Skeletal muscle satellite cell (primary cell): ENCODE data around the gene CCDC85C.

Source experiments
- H3K27me3 ChIP-seq: 2 replicates; pipeline ENCODE4 v1.7.0; 2013; ENCODE audit warnings: low read length; ENCODE audit not compliant: control insufficient read depth, insufficient read depth
- H3K36me3 ChIP-seq: 2 replicates; pipeline ENCODE4 v1.7.0; 2013; ENCODE audit warnings: mild to moderate bottlenecking, control low read depth, low read length; ENCODE audit not compliant: insufficient read depth
- H3K4me1 ChIP-seq: 2 replicates; pipeline ENCODE4 v1.7.0; 2013; ENCODE audit warnings: low read length; ENCODE audit not compliant: control insufficient read depth, insufficient read depth
- H3K4me2 ChIP-seq: 2 replicates; pipeline ENCODE4 v1.7.0; 2013; ENCODE audit warnings: mild to moderate bottlenecking, low read length
- H3K4me3 ChIP-seq: 2 replicates; pipeline ENCODE4 v1.7.0; 2013; ENCODE audit warnings: low read length
- H3K9ac ChIP-seq: 2 replicates; pipeline ENCODE4 v1.7.0; 2013; ENCODE audit warnings: mild to moderate bottlenecking, low read depth, low read length, moderate library complexity
- H3K9me3 ChIP-seq: replicated peaks from 2 replicates; pipeline ENCODE4 v1.7.0; 2013; ENCODE audit warnings: mild to moderate bottlenecking, control low read depth, low read length

The CCDC85C gene

GRCh38 chr14:99627510-99628381, 23.7 kb upstream of the CCDC85C start:
- peaks cover 8% of the 10 kb centered on the region for H3K4me1 ChIP-seq
- no peak overlapping the region for H3K4me3 ChIP-seq
- H3K36me3 ChIP-seq, result no peaks in the 10 kb centered on the region
- H3K9me3 ChIP-seq, result no peaks in the 10 kb centered on the region
- H3K27me3 ChIP-seq, result peaks cover 20% of the 10 kb centered on the region
- no peak overlapping the region for H3K4me2 ChIP-seq
- H3K9ac ChIP-seq, result no peak overlapping the region

- H3K27me3 ChIP-seq, result peaks cover 16% of the 10 kb centered on the region
- no peak overlapping the region for H3K4me3 ChIP-seq
- H3K36me3 ChIP-seq, result no peaks in the 10 kb centered on the region
- H3K9ac ChIP-seq, result no peak overlapping the region
- H3K9me3 ChIP-seq, result no peaks in the 10 kb centered on the region
- peaks cover 11% of the 10 kb centered on the region for H3K4me1 ChIP-seq
- H3K4me2 ChIP-seq, result no peak overlapping the region
Observed at GRCh38 chr14:99627100-99627499, 23.1 kb upstream of the CCDC85C start.

GRCh38 chr14:99626041-99626648, 22.1 kb upstream of the CCDC85C start:
- no peak overlapping the region for H3K4me2 ChIP-seq
- H3K27me3 ChIP-seq, result peaks cover 12% of the 10 kb centered on the region
- no peak overlapping the region for H3K9ac ChIP-seq
- H3K9me3 ChIP-seq, result no peaks in the 10 kb centered on the region
- no peaks in the 10 kb centered on the region for H3K36me3 ChIP-seq
- peaks cover 11% of the 10 kb centered on the region for H3K4me1 ChIP-seq
- no peak overlapping the region for H3K4me3 ChIP-seq

DNA sequence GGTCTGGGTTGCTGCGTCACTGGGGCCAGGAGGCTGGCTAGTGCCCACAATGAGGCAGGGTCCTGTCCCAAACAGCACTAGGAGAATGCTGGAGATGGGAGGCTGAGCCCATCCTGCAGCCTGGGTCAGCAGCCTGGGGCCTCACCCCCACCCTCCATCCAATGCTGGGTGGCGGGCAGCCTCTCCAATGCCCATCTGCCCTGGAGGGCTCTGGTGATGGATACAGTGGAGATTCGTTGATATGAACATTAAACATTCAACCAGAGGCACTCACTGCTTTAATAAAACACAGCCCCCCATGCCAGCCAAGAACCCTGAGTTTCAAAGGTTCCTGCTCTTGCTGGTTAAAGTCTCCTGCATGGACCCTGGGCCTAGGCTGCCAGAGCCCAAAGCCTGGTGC, 21.5 kb upstream of the CCDC85C start:
- Histone ChIP-seq H3K9me3 (no peaks in the 10 kb centered on the region), H3K9ac (no peak overlapping the region), H3K36me3 (no peaks in the 10 kb centered on the region), H3K4me1 (peaks cover 11% of the 10 kb centered on the region), H3K4me3 (no peak overlapping the region), H3K27me3 (peaks cover 9% of the 10 kb centered on the region), H3K4me2 (no peak overlapping the region)

- H3K4me2 ChIP-seq, result no peak overlapping the region
- H3K4me3 ChIP-seq, result no peak overlapping the region
- H3K4me1 ChIP-seq, result peaks cover 11% of the 10 kb centered on the region
- H3K27me3 ChIP-seq, result peaks cover 6% of the 10 kb centered on the region
- H3K36me3 ChIP-seq, result no peaks in the 10 kb centered on the region
- no peaks in the 10 kb centered on the region for H3K9me3 ChIP-seq
- no peak overlapping the region for H3K9ac ChIP-seq
Observed at GRCh38 chr14:99624971-99625370, 21.0 kb upstream of the CCDC85C start.

GRCh38 chr14:99624024-99624423, 20.0 kb upstream of the CCDC85C start:
- H3K27me3 ChIP-seq, result peaks cover 6% of the 10 kb centered on the region
- H3K9ac ChIP-seq, result no peak overlapping the region
- H3K4me1 ChIP-seq, result peaks cover 11% of the 10 kb centered on the region
- H3K4me2 ChIP-seq, result no peak overlapping the region
- H3K4me3 ChIP-seq, result no peak overlapping the region
- H3K9me3 ChIP-seq, result no peaks in the 10 kb centered on the region
- no peaks in the 10 kb centered on the region for H3K36me3 ChIP-seq

GRCh38 chr14:99621948-99622347, 17.9 kb upstream of the CCDC85C start:
- H3K9me3 ChIP-seq, result no peaks in the 10 kb centered on the region
- peaks cover 11% of the 10 kb centered on the region for H3K4me1 ChIP-seq
- H3K4me3 ChIP-seq, result no peak overlapping the region
- H3K27me3 ChIP-seq, result peaks cover 13% of the 10 kb centered on the region
- no peak overlapping the region for H3K4me2 ChIP-seq
- no peak overlapping the region for H3K9ac ChIP-seq
- H3K36me3 ChIP-seq, result no peaks in the 10 kb centered on the region

DNA sequence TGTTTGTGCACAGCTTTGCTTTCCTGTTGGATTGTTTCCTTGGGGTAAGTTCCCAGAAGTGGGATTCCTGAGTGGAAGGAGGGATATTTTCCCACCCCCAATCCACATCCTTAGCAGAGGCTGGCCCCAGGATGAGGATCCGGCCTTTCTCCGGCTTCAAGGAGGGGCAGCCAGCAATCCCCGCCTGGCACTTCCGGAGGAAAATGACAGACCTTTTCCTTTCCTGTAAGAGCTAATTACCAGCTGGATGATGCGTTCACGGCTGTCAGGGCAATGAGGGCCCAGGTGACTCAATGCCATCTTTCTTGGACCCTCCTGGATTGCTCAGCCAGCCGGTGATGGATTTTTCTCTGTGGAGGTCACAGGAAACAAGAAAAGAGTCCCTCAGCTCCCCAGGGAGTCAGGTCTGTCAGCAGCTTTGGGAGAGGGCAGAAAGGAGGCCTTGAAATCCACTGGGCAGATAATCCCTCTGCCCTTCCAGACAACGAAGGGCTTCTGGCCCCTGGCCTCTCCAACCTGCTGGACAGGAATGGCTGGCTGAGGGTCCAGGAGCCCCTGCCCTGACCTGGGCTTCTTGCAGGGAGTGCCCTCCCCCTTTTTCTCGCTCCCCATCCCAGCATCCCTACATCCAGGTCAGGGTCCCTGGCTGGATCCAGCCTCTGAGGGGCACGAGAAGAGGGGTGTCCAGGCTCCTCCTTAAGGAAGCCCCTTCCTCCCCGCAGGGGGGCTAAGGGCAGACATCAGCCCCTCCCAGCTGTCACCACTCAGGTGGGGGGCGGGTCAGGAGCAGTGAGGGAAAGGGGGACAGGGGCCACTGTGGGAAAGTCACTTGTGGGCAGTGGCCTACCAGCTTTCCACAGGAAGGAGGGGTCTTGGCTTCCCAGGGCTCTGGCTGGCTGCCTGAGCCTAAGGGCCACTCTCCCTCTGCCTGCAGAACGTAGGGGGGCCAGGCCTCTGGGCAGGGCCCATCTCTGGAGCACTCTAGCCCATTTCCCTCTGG, 16.1 kb upstream of the CCDC85C start:
- Histone ChIP-seq H3K4me2 (no peak overlapping the region), H3K9ac (no peak overlapping the region), H3K4me3 (no peak overlapping the region), H3K27me3 (peaks cover 25% of the 10 kb centered on the region), H3K9me3 (no peaks in the 10 kb centered on the region), H3K4me1 (peaks cover 11% of the 10 kb centered on the region), H3K36me3 (no peaks in the 10 kb centered on the region)

GRCh38 chr14:99616832-99617800, 13.1 kb upstream of the CCDC85C start:
- Histone ChIP-seq H3K4me2 (no peak overlapping the region), H3K4me1 (no peaks in the 10 kb centered on the region), H3K9me3 (no peaks in the 10 kb centered on the region), H3K27me3 (peaks cover 35% of the 10 kb centered on the region), H3K36me3 (no peaks in the 10 kb centered on the region), H3K4me3 (no peak overlapping the region), H3K9ac (no peak overlapping the region)

DNA sequence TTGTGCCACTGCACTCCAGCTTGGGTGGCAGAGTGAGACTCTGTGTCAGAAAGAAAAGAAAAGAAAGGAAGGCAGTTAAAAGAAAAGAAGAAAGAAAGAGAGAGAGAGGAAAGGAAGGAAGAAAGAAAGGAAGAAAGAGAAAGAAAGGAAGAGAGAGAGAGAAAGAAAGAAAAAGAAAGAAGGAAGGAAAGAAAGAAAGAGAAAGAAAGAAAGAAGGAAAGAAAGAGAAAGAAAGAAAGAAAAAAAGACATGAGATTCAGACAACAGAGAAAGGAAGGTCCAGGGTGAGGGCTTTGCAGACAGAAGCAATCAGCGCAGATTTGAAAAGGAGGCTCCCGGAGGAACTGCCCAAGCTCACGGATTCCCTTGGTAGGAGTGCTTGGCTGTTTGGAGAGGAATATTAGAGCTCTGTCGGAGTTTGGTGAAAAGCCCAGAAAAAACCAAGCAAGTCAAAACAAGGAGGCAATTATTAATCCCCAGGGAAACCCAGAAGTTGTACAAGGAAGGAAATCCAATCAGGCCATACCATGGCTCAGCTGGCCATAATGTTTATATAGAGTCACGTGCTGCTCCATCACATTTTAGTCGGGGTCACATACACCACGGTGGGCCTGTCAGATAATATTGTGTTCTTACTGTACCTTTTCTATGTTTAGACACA, 11.6 kb upstream of the CCDC85C start:
- Histone ChIP-seq H3K9ac (no peak overlapping the region), H3K4me3 (no peak overlapping the region), H3K36me3 (no peaks in the 10 kb centered on the region), H3K4me1 (no peaks in the 10 kb centered on the region), H3K27me3 (peaks cover 35% of the 10 kb centered on the region), H3K4me2 (no peak overlapping the region), H3K9me3 (no peaks in the 10 kb centered on the region)
